ENCODE data around the gene BTAF1.
"Not testable (repeated sequence)": the region's sequence is repeated elsewhere in the genome, so short reads cannot be mapped to it uniquely, and the experiment has no call there.

The BTAF1 gene

GRCh38 chr10:91923371-91924211, at the start of gene BTAF1:
TSS of gene BTAF1 (plus strand) at chr10:91923770. CDS start at chr10:91924077, 307 bp downstream.
- H3K27me3 Mint-ChIP-seq (ENCODE audit: low read depth) = peaks cover 5% of the 10 kb centered on the region
- H3K4me1 Mint-ChIP-seq (ENCODE audit: low read depth) = peaks cover 37% of the 10 kb centered on the region
- peaks cover 4% of the 10 kb centered on the region for H3K9me3 Mint-ChIP-seq
- H3K36me3 Mint-ChIP-seq (ENCODE audit: low read depth) = peaks cover 11% of the 10 kb centered on the region
- peak within 1 kb of the TSS; percentile 94 for H3K4me3 Mint-ChIP-seq
- H3K27ac Mint-ChIP-seq = peak within 1 kb of the TSS; percentile 100

GRCh38 chr10:91875156-91875555, 48.4 kb upstream of the BTAF1 start:
- Mint-ChIP-seq H3K4me3 (no peak overlapping the region), H3K27me3 (ENCODE audit: low read depth) (no peaks in the 10 kb centered on the region), H3K36me3 (ENCODE audit: low read depth) (no peaks in the 10 kb centered on the region), H3K27ac (no peak overlapping the region), H3K4me1 (ENCODE audit: low read depth) (no peaks in the 10 kb centered on the region), H3K9me3 (no peaks in the 10 kb centered on the region)

- Mint-ChIP-seq H3K36me3 (ENCODE audit: low read depth) (no peaks in the 10 kb centered on the region), H3K4me3 (no peak overlapping the region), H3K4me1 (ENCODE audit: low read depth) (no peaks in the 10 kb centered on the region)
These were observed 47.8 kb upstream of the BTAF1 start for GRCh38 chr10:91875779-91876178.

GRCh38 chr10:91879515-91880170, 43.9 kb upstream of the BTAF1 start:
- H3K4me3 Mint-ChIP-seq = no peak overlapping the region
- no peak overlapping the region for H3K27ac Mint-ChIP-seq
- no peaks in the 10 kb centered on the region for H3K4me1 Mint-ChIP-seq (ENCODE audit: low read depth)
- no peaks in the 10 kb centered on the region for H3K36me3 Mint-ChIP-seq (ENCODE audit: low read depth)
- peaks cover 7% of the 10 kb centered on the region for H3K27me3 Mint-ChIP-seq (ENCODE audit: low read depth)
- no peaks in the 10 kb centered on the region for H3K9me3 Mint-ChIP-seq

More at GRCh38 chr10:91875779-91876178, 47.8 kb upstream of the BTAF1 start:
- Mint-ChIP-seq H3K9me3 (no peaks in the 10 kb centered on the region), H3K27ac (no peak overlapping the region), H3K27me3 (ENCODE audit: low read depth) (no peaks in the 10 kb centered on the region)

- Mint-ChIP-seq H3K27me3 (ENCODE audit: low read depth) (peaks cover 11% of the 10 kb centered on the region), H3K4me3 (no peak overlapping the region), H3K36me3 (ENCODE audit: low read depth) (no peaks in the 10 kb centered on the region), H3K9me3 (no peaks in the 10 kb centered on the region), H3K4me1 (ENCODE audit: low read depth) (no peaks in the 10 kb centered on the region), H3K27ac (no peak overlapping the region)
These were observed 43.3 kb upstream of the BTAF1 start for GRCh38 chr10:91880310-91880709.

- no peak overlapping the region for H3K4me3 Mint-ChIP-seq
- no peaks in the 10 kb centered on the region for H3K9me3 Mint-ChIP-seq
- no peak overlapping the region for H3K27ac Mint-ChIP-seq
- peaks cover 2% of the 10 kb centered on the region for H3K36me3 Mint-ChIP-seq (ENCODE audit: low read depth)
- peaks cover 9% of the 10 kb centered on the region for H3K4me1 Mint-ChIP-seq (ENCODE audit: low read depth)
- H3K27me3 Mint-ChIP-seq (ENCODE audit: low read depth) = peaks cover 34% of the 10 kb centered on the region
These were observed 39.8 kb upstream of the BTAF1 start for GRCh38 chr10:91883549-91884444.

GRCh38 chr10:91884536-91884935, 39.0 kb upstream of the BTAF1 start:
- Mint-ChIP-seq H3K27me3 (ENCODE audit: low read depth) (peaks cover 38% of the 10 kb centered on the region), H3K9me3 (no peaks in the 10 kb centered on the region), H3K27ac (no peak overlapping the region), H3K4me3 (no peak overlapping the region), H3K36me3 (ENCODE audit: low read depth) (peaks cover 2% of the 10 kb centered on the region), H3K4me1 (ENCODE audit: low read depth) (peaks cover 11% of the 10 kb centered on the region)

- Mint-ChIP-seq H3K27ac (no peak overlapping the region), H3K4me1 (ENCODE audit: low read depth) (peaks cover 11% of the 10 kb centered on the region), H3K27me3 (ENCODE audit: low read depth) (peaks cover 40% of the 10 kb centered on the region), H3K9me3 (no peaks in the 10 kb centered on the region), H3K36me3 (ENCODE audit: low read depth) (peaks cover 2% of the 10 kb centered on the region), H3K4me3 (no peak overlapping the region)
These were observed 38.0 kb upstream of the BTAF1 start for GRCh38 chr10:91885362-91886079.

- Mint-ChIP-seq H3K4me1 (ENCODE audit: low read depth) (peaks cover 11% of the 10 kb centered on the region), H3K27me3 (ENCODE audit: low read depth) (peaks cover 40% of the 10 kb centered on the region), H3K27ac (no peak overlapping the region), H3K4me3 (peak overlapping the region; percentile 21), H3K36me3 (ENCODE audit: low read depth) (peaks cover 2% of the 10 kb centered on the region), H3K9me3 (no peaks in the 10 kb centered on the region)
These were observed 36.7 kb upstream of the BTAF1 start for GRCh38 chr10:91886954-91887271.

GRCh38 chr10:91887272-91888076, 36.1 kb upstream of the BTAF1 start:
- no peak overlapping the region for H3K27ac Mint-ChIP-seq
- H3K27me3 Mint-ChIP-seq (ENCODE audit: low read depth) = peaks cover 40% of the 10 kb centered on the region
- peak overlapping the region; percentile 89 for H3K4me3 Mint-ChIP-seq
- peaks cover 11% of the 10 kb centered on the region for H3K4me1 Mint-ChIP-seq (ENCODE audit: low read depth)
- peaks cover 2% of the 10 kb centered on the region for H3K36me3 Mint-ChIP-seq (ENCODE audit: low read depth)
- no peaks in the 10 kb centered on the region for H3K9me3 Mint-ChIP-seq

- H3K36me3 Mint-ChIP-seq (ENCODE audit: low read depth) = peaks cover 2% of the 10 kb centered on the region
- H3K27me3 Mint-ChIP-seq (ENCODE audit: low read depth) = peaks cover 25% of the 10 kb centered on the region
- peaks cover 11% of the 10 kb centered on the region for H3K4me1 Mint-ChIP-seq (ENCODE audit: low read depth)
- no peak overlapping the region for H3K4me3 Mint-ChIP-seq
- no peaks in the 10 kb centered on the region for H3K9me3 Mint-ChIP-seq
- H3K27ac Mint-ChIP-seq = no peak overlapping the region
These were observed 32.2 kb upstream of the BTAF1 start for GRCh38 chr10:91891125-91892001.

- Mint-ChIP-seq H3K9me3 (no peaks in the 10 kb centered on the region), H3K27me3 (ENCODE audit: low read depth) (peaks cover 18% of the 10 kb centered on the region), H3K27ac (no peak overlapping the region), H3K4me1 (ENCODE audit: low read depth) (peaks cover 2% of the 10 kb centered on the region), H3K4me3 (no peak overlapping the region), H3K36me3 (ENCODE audit: low read depth) (no peaks in the 10 kb centered on the region)
These were observed 30.5 kb upstream of the BTAF1 start for GRCh38 chr10:91893051-91893450.

- H3K27ac Mint-ChIP-seq; H3K4me3 Mint-ChIP-seq; H3K36me3 Mint-ChIP-seq (ENCODE audit: low read depth); H3K4me1 Mint-ChIP-seq (ENCODE audit: low read depth); H3K9me3 Mint-ChIP-seq: not testable (repeated sequence)
- peaks cover 19% of the 10 kb centered on the region for H3K27me3 Mint-ChIP-seq (ENCODE audit: low read depth)
These were observed 29.3 kb upstream of the BTAF1 start for GRCh38 chr10:91894261-91894685.
